Prostate gland (tissue), 2 donors: ENCODE results near the gene LAP3. TPM values are rescaled to one million over a fixed set of nuclear protein-coding genes. Genes with fewer than 3 reads are reported as not detected.

Experiments used
- DNase-seq: peaks from one replicate; pipeline ENCODE4 v3.0.0-alpha.2; 2019; ENCODE audit warnings: low spot score
- H3K27ac ChIP-seq, 2 donors: fragments of 200-600 bp; sonication (generic); 2 replicates each; pipeline ENCODE4 v1.5.1; 2017 to 2019
- H3K27me3 ChIP-seq: fragments of 200-600 bp; sonication (generic); replicated peaks from 2 replicates; pipeline ENCODE4 v1.5.1; 2019; ENCODE audit not compliant: insufficient read depth
- H3K36me3 ChIP-seq, 2 donors: fragments of 200-600 bp; sonication (generic); 1 replicate in 1 of 2; 2 replicates in 1 of 2; pipeline versions ENCODE4 v1.5.1 to v1.8.1; 2017 to 2019
- H3K4me1 ChIP-seq: fragments of 200-600 bp; sonication (generic); replicated peaks from 2 replicates; pipeline ENCODE4 v1.5.1; 2019
- H3K4me3 ChIP-seq, 2 donors: fragments of 200-600 bp; sonication (generic); 2 replicates each; pipeline ENCODE4 v1.5.1; 2017 to 2019
- H3K9me3 ChIP-seq: fragments of 200-600 bp; sonication (generic); 2 replicates; pipeline ENCODE4 v1.5.1; 2017
- POLR2A ChIP-seq: fragments of 450-650 bp; IDR thresholded peaks from one replicate; pipeline ENCODE4 v1.6.1; 2016; ENCODE audit warnings: antibody characterized with exemption, mild to moderate bottlenecking
- POLR2AphosphoS5 ChIP-seq: sonication (generic); formaldehyde crosslinking; IDR thresholded peaks from one replicate; pipeline ENCODE4 v1.6.1; 2017; ENCODE audit warnings: antibody characterized with exemption
- WGBS: methylation state at CpG from one replicate; pipeline ENCODE4 v1.1.5; 2018; 5-methylcytosine and 5-hydroxymethylcytosine counted together
- intact Hi-C: fragments of 100-400 bp; cut with DNase I; formaldehyde crosslinking; loops from one replicate; pipeline ENCODE4 v1.14.2; 2022
- total RNA-seq, 2 donors: library from RNA; depleted of rRNA; stranded (reverse); fragments of >200 nt; gene quantifications; one replicate each; pipeline ENCODE4 v1.1.0, GENCODE V29; 2016
- TF ChIP-seq, protein P1 (sequence below), 4 experiments: fragments of 200-600 bp in 2 of 4; fragments of 450-650 bp in 2 of 4; sonication (generic) in 2 of 4; IDR thresholded peaks; 1 replicate in 3 of 4; 2 replicates in 1 of 4; pipeline ENCODE4 v1.5.1; 2016 to 2019; ENCODE audit warnings: antibody characterized with exemption in 4 of 4, mild to moderate bottlenecking in 2 of 4, moderate library complexity in 2 of 4

LAP3 gene
- 10 to 100 TPM; 55.8 to 98.1 TPM for total RNA-seq

GRCh38 chr4:17576932-17577664 is at the start of gene LAP3:
Gene LAP3, plus strand, starts transcription at chr4:17577198. Its CDS starts 268 bp downstream, at chr4:17577466.
- 0% methylated on average over 47 of the region's 91 CpGs for WGBS
- Histone ChIP-seq H3K4me3 (peak within 1 kb of the TSS; percentile 53 to 71), H3K9me3 (no peaks in the 10 kb centered on the region), H3K27me3 (no peaks in the 10 kb centered on the region), H3K27ac (peak within 1 kb of the TSS; percentile 84 to 90), H3K36me3 (no peaks in the 10 kb centered on the region), H3K4me1 (no peaks in the 10 kb centered on the region)
- DNase-seq = peak; percentile 98
- TF ChIP-seq, protein P1, sequence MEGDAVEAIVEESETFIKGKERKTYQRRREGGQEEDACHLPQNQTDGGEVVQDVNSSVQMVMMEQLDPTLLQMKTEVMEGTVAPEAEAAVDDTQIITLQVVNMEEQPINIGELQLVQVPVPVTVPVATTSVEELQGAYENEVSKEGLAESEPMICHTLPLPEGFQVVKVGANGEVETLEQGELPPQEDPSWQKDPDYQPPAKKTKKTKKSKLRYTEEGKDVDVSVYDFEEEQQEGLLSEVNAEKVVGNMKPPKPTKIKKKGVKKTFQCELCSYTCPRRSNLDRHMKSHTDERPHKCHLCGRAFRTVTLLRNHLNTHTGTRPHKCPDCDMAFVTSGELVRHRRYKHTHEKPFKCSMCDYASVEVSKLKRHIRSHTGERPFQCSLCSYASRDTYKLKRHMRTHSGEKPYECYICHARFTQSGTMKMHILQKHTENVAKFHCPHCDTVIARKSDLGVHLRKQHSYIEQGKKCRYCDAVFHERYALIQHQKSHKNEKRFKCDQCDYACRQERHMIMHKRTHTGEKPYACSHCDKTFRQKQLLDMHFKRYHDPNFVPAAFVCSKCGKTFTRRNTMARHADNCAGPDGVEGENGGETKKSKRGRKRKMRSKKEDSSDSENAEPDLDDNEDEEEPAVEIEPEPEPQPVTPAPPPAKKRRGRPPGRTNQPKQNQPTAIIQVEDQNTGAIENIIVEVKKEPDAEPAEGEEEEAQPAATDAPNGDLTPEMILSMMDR (IDR thresholded peaks at IDR 0.05) = peak in 2 of 4 experiments; percentile 7 to 13
- TF ChIP-seq POLR2AphosphoS5 (peak; percentile 91), POLR2A (peak; percentile 86)
- intact Hi-C loops = loop anchor here (2.0 to 5.0 kb wide), 2 partner anchors 38 to 235 kb away; partner anchors contain the start of genes DCAF16, MED28 and NCAPG

GRCh38 chr4:17528551-17529165 is 48.3 kb upstream of the LAP3 start:
- 83% methylated on average over 10 of the region's 10 CpGs for WGBS
- no peaks in the 10 kb centered on the region for H3K9me3 ChIP-seq
- intact Hi-C loops = no loop called here
- no peak for TF ChIP-seq POLR2AphosphoS5
- TF ChIP-seq, protein P1 (IDR thresholded peaks at IDR 0.05) = no peak
- no peak for TF ChIP-seq POLR2A
- DNase-seq = no peak
- no peaks in the 10 kb centered on the region for H3K4me1 ChIP-seq
- no peaks in the 10 kb centered on the region for H3K36me3 ChIP-seq
- H3K27ac ChIP-seq = no peak overlapping the region
- no peak overlapping the region for H3K4me3 ChIP-seq
- H3K27me3 ChIP-seq = no peaks in the 10 kb centered on the region

DNA sequence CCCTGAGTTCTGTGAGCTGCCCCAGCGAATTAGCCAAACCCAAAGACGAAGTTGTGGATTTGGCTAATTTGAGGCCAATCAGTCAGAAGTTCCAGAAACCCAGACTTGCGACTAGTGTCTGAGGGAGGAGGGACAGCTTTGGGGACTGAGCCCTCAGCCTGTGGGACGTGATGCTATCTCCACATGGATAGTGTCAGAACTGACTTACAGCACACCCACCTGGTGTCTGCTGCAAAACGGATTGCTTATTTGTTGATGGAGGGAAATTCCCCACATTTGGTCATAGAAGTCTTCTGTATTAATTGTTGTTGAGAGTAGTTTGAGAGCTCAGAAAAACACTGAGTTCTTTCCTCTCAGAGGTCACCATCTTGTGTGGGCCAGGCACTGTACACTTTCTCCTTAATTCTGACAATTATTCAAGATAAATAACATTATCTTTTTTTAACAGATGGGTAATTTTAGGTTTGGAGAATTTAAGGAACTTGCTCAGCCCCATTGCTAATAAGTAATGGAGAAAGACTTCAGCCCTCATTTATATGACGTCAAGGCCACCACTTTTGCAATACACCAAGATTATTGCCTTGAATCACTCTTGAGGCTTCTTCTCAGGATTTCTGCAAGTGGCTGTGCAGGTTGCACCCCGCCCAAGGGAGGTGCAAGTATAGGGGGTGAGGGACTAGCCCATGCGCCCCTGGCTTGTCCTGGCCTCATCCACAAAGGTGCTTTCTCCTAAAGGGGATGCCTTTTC is 45.3 kb upstream of the LAP3 start:
- no peaks in the 10 kb centered on the region for H3K9me3 ChIP-seq
- no peak overlapping the region for H3K4me3 ChIP-seq
- intact Hi-C loops = no loop called here
- H3K36me3 ChIP-seq = no peaks in the 10 kb centered on the region
- DNase-seq = no peak
- TF ChIP-seq, protein P1 (IDR thresholded peaks at IDR 0.05) = no peak
- TF ChIP-seq POLR2AphosphoS5 (no peak), POLR2A (no peak)
- H3K27ac ChIP-seq = no peak overlapping the region
- 67% methylated on average over 8 of the region's 8 CpGs for WGBS
- no peaks in the 10 kb centered on the region for H3K27me3 ChIP-seq
- H3K4me1 ChIP-seq = no peaks in the 10 kb centered on the region

DNA sequence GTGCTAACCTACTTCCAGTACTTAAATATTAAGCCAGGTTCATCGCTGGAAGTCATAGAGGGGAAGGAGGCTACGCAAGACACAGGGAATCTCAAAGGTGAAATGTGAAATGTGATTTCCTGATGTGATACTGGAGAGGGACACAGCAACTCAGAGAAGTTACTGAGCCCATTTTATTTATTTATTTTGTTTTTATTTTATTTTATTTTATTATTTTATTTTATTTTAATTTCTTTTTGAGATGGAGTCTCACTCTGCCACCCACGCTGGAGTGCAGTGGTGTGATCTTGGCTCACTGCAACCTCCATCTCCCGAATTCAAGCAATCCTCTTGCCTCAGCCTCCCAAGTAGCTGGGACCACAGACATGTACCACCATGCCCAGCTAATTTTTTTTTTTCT is 42.3 kb upstream of the LAP3 start:
- intact Hi-C loops = no loop called here
- WGBS = 99% methylated on average over 4 of the region's 4 CpGs

More for the DNA sequence above, 42.3 kb upstream of the LAP3 start:
- H3K27me3 ChIP-seq = no peaks in the 10 kb centered on the region
- H3K4me1 ChIP-seq = no peaks in the 10 kb centered on the region
- H3K4me3 ChIP-seq = no peak overlapping the region
- no peak overlapping the region for H3K27ac ChIP-seq
- no peak for DNase-seq
- no peaks in the 10 kb centered on the region for H3K9me3 ChIP-seq
- TF ChIP-seq, protein P1 (IDR thresholded peaks at IDR 0.05) = no peak
- no peak for TF ChIP-seq POLR2AphosphoS5
- H3K36me3 ChIP-seq = no peaks in the 10 kb centered on the region
